Left lung (tissue), 10 donors: Measurements from ENCODE around the gene DPH2. TPM values are rescaled to one million over a fixed set of nuclear protein-coding genes. Genes with fewer than 3 reads are reported as not detected.
A peak's percentile ranks its signal among the peaks of the same experiment; 100 is the strongest.

Experiments
- ATAC-seq: fragments of 200-7000 bp; cut with Tn5 transposase; one replicate; pipeline ENCODE4 v1.9.1; 2020; ENCODE audit warnings: moderate library complexity
- DNase-seq, 4 donors: peaks; one replicate each; pipeline ENCODE4 v3.0.0-alpha.2; 2013 to 2020
- H3K27ac ChIP-seq, 2 donors: fragments of 200-600 bp; sonication (generic) in 1 of 2; one replicate each; pipeline versions ENCODE4 v1.5.0 to v1.8.0; 2020 to 2021
- H3K27me3 ChIP-seq, 2 donors: fragments of 200-600 bp; sonication (generic) in 1 of 2; one replicate each; pipeline versions ENCODE4 v1.5.0 to v1.8.0; 2020 to 2021
- H3K36me3 ChIP-seq, 2 donors: fragments of 200-600 bp; sonication (generic) in 1 of 2; one replicate each; pipeline versions ENCODE4 v1.5.0 to v1.8.0; 2020 to 2021
- H3K4me1 ChIP-seq, 2 donors: fragments of 200-600 bp; one replicate each; pipeline ENCODE4 v1.8.0; 2021
- H3K4me3 ChIP-seq, 2 donors: fragments of 200-600 bp; sonication (generic) in 1 of 2; one replicate each; pipeline versions ENCODE4 v1.5.0 to v1.8.0; 2020 to 2021; ENCODE audit warnings: mild to moderate bottlenecking in 1 of 2
- H3K9me3 ChIP-seq, 2 donors: fragments of 200-600 bp; sonication (generic) in 1 of 2; one replicate each; pipeline versions ENCODE4 v1.5.0 to v1.8.0; 2020 to 2021
- CTCF ChIP-seq, 2 donors: fragments of 200-600 bp; sonication (generic) in 1 of 2; IDR thresholded peaks; one replicate each; pipeline versions ENCODE4 v1.5.0 to v1.8.0; 2021; ENCODE audit warnings: antibody characterized with exemption in 2 of 2
- intact Hi-C, 2 donors: fragments of 100-400 bp; cut with DNase I; formaldehyde crosslinking; loops; one replicate each; pipeline versions ENCODE4 v1.11.2 to v1.14.2; 2022
- polyA plus RNA-seq, 6 donors: library from polyadenylated mRNA; unstranded; fragments of 120-200 nt; gene quantifications; one replicate each; pipeline ENCODE4 v1.2.1, GENCODE V29; 2013; ENCODE audit not compliant: insufficient read length in 6 of 6
- total RNA-seq, 2 donors: library from RNA; stranded (reverse); fragmentation: NEBNext Ultra II Directional; extraction: Animal tissue kit (Norgen Biotek cat#: 25700); gene quantifications; one replicate each; pipeline ENCODE4 v1.2.1, GENCODE V29; 2021
- donor health status: DM: no; HTN: yes; CAD: no.
- donor health status: DM: no; HTN: no; CAD: no.

Gene DPH2
- total and polyA plus RNA-seq, 8 donors, result 13.5 to 24.8 (median 18.9) TPM

- no peaks in the 10 kb centered on the region for H3K9me3 ChIP-seq
- H3K27me3 ChIP-seq, result peaks cover 0 to 45% of the 10 kb centered on the region in 2 donors
- ATAC-seq (peak; percentile 80), DNase-seq (peak in 3 of 4 donors; percentile 15 to 82 (median 47))
- H3K4me3 ChIP-seq, result peak within 1 kb of the TSS; percentile 21 to 36
- intact Hi-C loops, result loop anchor here (2.0 to 10.0 kb wide), 2 partner anchors 167 to 169 kb away; no protein-coding TSS in a partner anchor
- no peaks in the 10 kb centered on the region for H3K36me3 ChIP-seq
- H3K27ac ChIP-seq, result no peak within 1 kb of the TSS
- no peak for TF ChIP-seq CTCF (IDR thresholded peaks at IDR 0.05)
- peaks cover 8 to 39% of the 10 kb centered on the region in 2 donors for H3K4me1 ChIP-seq
Measured at GRCh38 chr1:43933386-43934100, 36.3 kb upstream of the DPH2 start, which contains the start of gene ARTN. Gene ARTN (plus strand): TSS chr1:43933801. CDS start chr1:43935657, 1,856 bp downstream.

GRCh38 chr1:43934101-43934985 lies 35.5 kb upstream of the DPH2 start:
- intact Hi-C loops, result loop anchor here (2.0 to 10.0 kb wide), 2 partner anchors 168 to 170 kb away; no protein-coding TSS in a partner anchor
- H3K27ac ChIP-seq, result no peak overlapping the region
- no peaks in the 10 kb centered on the region for H3K36me3 ChIP-seq
- peaks cover 0 to 45% of the 10 kb centered on the region in 2 donors for H3K27me3 ChIP-seq
- DNase-seq (peak; percentile 44 to 88 (median 67)), ATAC-seq (peak; percentile 87)
- H3K4me3 ChIP-seq, result peak overlapping the region; percentile 21 to 36
- peak; percentile 81 to 93 for TF ChIP-seq CTCF (IDR thresholded peaks at IDR 0.05)
- peaks cover 8 to 39% of the 10 kb centered on the region in 2 donors for H3K4me1 ChIP-seq
- H3K9me3 ChIP-seq, result no peaks in the 10 kb centered on the region

GRCh38 chr1:43934986-43935324 lies 34.9 kb upstream of the DPH2 start:
- Histone ChIP-seq H3K27me3 (peaks cover 0 to 45% of the 10 kb centered on the region in 2 donors), H3K9me3 (no peaks in the 10 kb centered on the region), H3K4me3 (no peak overlapping the region), H3K27ac (no peak overlapping the region), H3K4me1 (peaks cover 8 to 39% of the 10 kb centered on the region in 2 donors), H3K36me3 (no peaks in the 10 kb centered on the region)
- no peak for ATAC-seq
- intact Hi-C loops, result loop anchor here (2.0 to 10.0 kb wide), 2 partner anchors 168 to 170 kb away; no protein-coding TSS in a partner anchor
- TF ChIP-seq CTCF (IDR thresholded peaks at IDR 0.05), result peak; percentile 8 to 21
- DNase-seq, result no peak

GRCh38 chr1:43935711-43936427 lies 33.9 kb upstream of the DPH2 start:
- H3K27me3 ChIP-seq, result peaks cover 0 to 45% of the 10 kb centered on the region in 2 donors

More at GRCh38 chr1:43935711-43936427, 33.9 kb upstream of the DPH2 start:
- Histone ChIP-seq H3K27ac (no peak overlapping the region), H3K9me3 (no peaks in the 10 kb centered on the region), H3K4me1 (peaks cover 8 to 39% of the 10 kb centered on the region in 2 donors), H3K36me3 (no peaks in the 10 kb centered on the region), H3K4me3 (peak overlapping the region in 1 of 2 donors; percentile 36)
- TF ChIP-seq CTCF (IDR thresholded peaks at IDR 0.05), result no peak
- DNase-seq (no peak), ATAC-seq (no peak)
- intact Hi-C loops, result loop anchor here (2.0 to 10.0 kb wide), 2 partner anchors 169 to 171 kb away; no protein-coding TSS in a partner anchor
